GM19463 (cell line): ENCODE results near the gene SAP30BP.
A peak's percentile ranks its signal among the peaks of the same experiment; 100 is the strongest.

Source experiments
- ATAC-seq: cut with Tn5 transposase; IDR thresholded peaks from one replicate; pipeline ENCODE4 v1.9.1; 2021; ENCODE audit warnings: mild to moderate bottlenecking, moderate library complexity; ENCODE audit not compliant: unreplicated experiment

Gene SAP30BP

GRCh38 chr17:75666959-75667790 is at the start of gene SAP30BP, which contains the start of gene RECQL5:
Gene SAP30BP (plus strand): TSS chr17:75667338. CDS start chr17:75667373, 35 bp downstream.
Gene RECQL5 (minus strand): TSS chr17:75667154. CDS start chr17:75666557, 597 bp downstream.
- peak; percentile 60 for ATAC-seq

DNA sequence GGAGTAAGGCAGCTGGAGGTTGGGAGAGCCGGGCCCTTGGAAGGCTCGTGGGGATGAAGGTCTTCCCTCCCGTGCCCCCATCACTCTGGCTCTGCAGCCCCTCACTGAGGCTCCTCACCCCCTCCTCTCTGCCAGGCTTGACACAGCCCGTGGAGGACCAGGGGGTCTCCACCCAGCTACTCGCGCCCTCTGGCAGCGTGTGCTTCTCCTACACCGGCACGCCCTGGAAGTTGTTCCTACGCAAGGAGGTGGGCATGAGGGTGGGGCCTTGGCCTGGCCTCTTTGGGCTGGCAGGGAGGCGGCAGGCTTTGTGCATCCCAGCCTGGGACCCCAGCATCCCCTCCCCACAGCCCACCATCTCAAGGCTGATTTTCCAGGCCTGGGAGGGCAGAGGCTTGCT is 49.5 kb upstream of the SAP30BP start:
- no peak for ATAC-seq

DNA sequence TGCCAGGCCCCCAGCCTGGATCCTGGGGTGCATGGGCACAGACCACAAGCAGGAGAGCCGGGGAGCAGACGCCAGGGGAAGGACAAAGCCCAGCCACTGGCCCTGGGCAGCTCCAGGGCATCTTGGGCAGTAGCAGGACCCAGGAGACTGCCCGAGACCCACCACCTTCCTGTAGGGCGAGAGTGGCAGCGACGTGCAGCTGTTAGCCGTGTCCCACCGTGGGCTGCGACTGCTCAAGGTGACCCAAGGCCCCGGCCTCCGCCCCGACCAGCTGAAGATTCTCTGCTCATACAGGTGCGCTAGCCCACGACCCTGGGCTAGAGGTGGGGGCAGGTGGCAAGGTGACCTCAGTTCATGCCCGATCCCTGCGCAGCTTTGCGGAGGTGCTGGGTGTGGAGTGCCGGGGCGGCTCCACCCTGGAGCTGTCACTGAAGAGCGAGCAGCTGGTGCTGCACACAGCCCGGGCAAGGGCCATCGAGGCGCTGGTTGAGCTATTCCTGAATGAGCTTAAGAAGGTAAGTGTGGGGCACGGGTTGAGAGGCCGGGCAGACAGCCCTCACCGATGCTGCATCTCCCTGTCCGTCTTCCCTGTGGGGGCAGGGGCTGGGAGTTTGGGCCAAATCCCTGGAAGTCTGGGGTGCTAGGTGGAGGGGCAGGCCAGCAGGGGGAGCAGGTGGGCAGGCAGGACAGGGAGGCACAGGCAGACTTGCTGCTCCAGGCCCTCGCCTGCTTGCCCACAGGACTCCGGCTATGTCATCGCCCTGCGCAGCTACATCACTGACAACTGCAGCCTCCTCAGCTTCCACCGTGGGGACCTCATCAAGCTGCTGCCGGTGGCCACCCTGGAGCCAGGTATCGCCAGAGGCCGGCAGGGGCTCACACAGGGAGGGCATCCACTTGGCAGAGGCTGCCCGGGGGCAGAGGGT is 47.4 kb upstream of the SAP30BP start:
- no peak for ATAC-seq

- ATAC-seq: no peak
These were observed 45.6 kb upstream of the SAP30BP start for GRCh38 chr17:75621489-75621888.

GRCh38 chr17:75622076-75622475 is 45.1 kb upstream of the SAP30BP start:
- no peak for ATAC-seq

- ATAC-seq: no peak
These were observed 44.3 kb upstream of the SAP30BP start for GRCh38 chr17:75622771-75623273.

GRCh38 chr17:75623386-75623785 is 43.8 kb upstream of the SAP30BP start:
- ATAC-seq: no peak

- ATAC-seq: no peak
These were observed 43.1 kb upstream of the SAP30BP start for GRCh38 chr17:75624021-75624420.

- ATAC-seq: no peak
These were observed 42.3 kb upstream of the SAP30BP start for GRCh38 chr17:75624714-75625345.

- ATAC-seq: no peak
These were observed 41.2 kb upstream of the SAP30BP start for GRCh38 chr17:75625813-75626486.

DNA sequence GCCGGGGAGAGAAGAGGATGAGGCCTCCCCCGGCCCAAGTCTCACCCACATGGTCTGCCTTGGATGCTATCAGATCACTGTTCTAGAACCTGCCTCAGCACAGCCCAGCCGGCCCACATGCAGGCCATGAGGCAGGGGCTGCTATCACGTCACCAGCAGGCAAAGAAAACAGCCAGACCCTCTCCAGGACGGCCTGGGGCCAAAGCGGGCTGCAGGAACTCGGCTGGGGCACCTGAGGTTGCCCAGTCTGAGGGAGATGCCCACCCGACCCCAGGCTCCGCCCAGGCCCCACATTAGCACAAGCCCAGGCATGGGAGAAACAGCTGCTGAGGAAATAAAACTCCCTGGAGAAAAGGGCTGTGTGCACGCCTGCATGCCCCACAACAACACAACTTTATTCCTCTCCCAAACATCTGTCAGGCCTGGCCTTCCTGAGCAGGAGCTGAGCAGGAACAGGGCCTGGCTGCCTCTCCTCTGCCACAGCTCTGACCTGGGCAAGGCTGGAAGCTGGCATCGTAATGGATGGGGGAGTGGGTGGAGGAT is 40.6 kb upstream of the SAP30BP start:
- ATAC-seq: no peak

DNA sequence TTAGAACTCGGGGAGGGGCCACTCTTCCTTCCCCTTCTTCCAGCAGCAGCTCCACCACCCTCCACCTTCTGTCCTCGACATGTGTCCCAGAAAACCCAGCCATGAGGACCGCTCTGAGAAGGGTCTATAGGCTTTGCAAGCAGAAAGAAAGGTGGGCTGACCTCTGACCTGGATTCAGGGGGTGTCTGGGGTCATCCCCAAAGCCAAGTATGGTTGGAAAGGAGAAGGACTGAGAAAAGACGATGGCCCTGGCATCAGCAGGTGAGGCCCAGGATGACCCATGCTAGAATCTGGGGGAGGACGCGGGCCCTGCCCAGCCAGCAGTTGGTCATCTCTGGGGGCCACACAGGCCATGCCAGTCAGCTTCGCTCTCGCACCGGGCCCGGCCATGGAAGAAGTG is 40.0 kb upstream of the SAP30BP start:
- no peak for ATAC-seq

DNA sequence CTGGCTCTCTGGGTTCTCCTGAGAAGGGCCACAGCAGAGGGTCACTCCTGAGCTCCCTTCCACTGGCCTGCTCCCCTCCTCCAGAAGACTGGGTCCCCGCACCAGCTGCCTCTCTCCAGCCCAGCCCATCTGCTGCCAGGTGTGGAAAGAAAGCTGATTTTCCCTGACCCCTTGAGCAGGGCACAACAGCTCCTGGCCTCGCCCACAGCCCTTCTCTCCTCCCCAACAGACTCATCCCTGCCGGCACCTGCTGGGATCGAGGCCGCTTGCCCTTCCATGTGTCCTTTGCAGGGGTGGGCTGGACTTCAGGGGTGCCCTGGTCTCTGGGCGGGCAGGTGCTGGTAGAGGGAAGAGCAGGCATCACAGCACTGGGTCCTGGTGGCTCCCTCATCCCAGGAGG is 38.7 kb upstream of the SAP30BP start:
- ATAC-seq: no peak

DNA sequence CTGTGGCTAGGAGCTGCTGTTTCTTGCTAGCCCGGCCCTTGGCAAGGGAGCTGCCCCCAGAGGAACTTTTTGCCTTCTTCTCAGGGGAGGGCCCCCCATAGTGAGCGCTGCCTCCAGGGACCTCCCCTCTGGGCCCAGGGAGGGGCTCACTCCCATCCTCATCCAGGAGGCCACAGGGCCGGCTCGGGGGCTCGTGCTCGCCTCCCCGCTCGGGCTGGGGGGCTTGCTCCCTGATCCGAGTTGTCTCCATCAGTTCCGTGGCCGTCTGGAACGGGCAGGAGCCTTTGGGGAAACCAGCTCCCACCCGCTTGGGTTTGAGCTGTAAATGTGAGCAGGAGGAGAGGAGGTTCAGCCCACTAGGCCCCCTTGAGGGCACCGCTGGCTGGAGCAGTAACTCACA is 38.0 kb upstream of the SAP30BP start:
- no peak for ATAC-seq

DNA sequence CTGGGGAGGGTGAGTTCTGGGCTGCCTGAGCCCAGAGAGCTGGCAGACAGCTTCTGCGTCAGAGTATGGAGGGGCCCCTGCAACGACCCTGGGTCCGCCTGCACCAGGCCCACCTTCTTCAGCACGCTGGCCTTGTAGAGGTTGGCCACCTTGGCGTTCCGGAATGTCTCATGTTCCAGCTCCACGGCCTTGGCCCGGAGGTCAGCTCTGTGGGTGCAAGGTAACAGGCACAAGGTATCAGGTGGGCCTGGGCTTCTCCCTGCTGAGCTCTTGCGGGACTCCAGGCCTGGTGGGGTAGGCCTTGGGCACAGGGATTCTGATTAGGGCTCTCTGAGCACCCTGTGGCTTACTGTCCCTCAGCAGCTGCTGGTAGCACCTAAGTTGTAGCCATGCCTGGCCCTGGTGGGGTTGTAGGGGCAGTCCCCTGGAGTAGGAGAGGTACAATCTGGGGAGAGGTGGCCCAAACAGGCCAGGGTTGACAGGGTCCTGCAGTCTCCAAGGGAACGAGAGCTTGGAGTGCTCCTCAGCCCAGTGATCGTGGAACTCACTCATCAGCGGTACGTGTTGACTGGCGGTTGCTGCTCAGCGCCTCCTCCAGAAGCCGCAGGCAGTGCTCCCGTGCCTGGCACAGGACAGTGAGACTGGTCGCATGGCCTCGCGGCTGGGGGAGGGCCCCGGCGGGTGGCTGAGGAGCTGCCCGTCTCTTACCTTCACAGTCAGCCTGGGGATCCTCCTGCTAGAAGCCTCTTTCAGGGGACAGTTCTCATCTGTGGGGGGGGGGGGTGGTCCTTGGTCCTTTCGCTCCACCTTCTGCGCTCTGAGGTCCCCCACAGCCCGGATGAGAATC is 36.8 kb upstream of the SAP30BP start:
- ATAC-seq: no peak

GRCh38 chr17:75631353-75631752 is 35.8 kb upstream of the SAP30BP start:
- no peak for ATAC-seq

GRCh38 chr17:75632428-75632827 is 34.7 kb upstream of the SAP30BP start:
- ATAC-seq: no peak

DNA sequence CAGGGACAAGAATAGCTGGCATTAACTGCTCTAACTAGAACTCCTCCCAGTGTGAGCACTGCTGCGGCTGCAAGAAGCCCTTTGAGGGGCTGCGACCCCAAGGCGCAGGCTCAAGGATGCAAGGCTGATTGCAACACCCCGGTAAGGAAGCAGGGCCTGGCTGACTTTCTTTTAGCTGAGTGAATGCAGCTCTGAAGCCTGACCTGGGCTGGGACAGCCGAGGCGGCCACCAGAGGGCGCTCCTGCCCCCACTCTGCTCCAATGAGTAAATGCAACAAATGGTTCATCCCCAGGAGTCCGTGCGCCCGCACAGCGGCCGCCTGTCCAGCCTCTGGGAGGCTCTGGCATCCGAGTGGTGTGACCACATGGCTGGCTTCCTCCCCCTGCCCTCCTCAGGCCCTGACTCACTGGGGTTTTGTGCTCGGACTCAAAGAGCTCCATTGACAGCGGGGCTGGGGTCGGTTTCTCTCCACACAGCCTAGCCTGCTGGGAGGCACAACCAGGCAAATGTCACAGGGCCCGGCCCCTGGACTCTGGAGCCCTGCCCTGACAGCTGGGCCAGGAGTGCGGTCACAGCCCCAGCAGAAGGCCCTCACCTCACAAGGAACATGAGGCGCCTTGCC is 34.2 kb upstream of the SAP30BP start, which contains the start of gene SMIM5:
Gene SMIM5 (plus strand): TSS at position 572 of the 623 bp plus-strand sequence. CDS start 6,768 bp downstream, outside the sequence.
- ATAC-seq: no peak
